ENCODE measurements around the gene LCE7A. TPM values are rescaled to one million over a fixed set of nuclear protein-coding genes. Genes with fewer than 3 reads are reported as not detected.

The LCE7A gene
- polyA plus RNA-seq, 1 donor from 2014 or later = not detected

GRCh38 chr1:152823294-152823693, 36.5 kb upstream of the LCE7A start:
- no peaks in the 10 kb centered on the region for H3K36me3 ChIP-seq (ENCODE audit: insufficient read depth, low read length)
- H3K9me2 ChIP-seq (ENCODE audit: insufficient read depth, low read length) = no peaks in the 10 kb centered on the region
- no peak overlapping the region for H2AFZ ChIP-seq (ENCODE audit: low read depth, low read length)
- no peak overlapping the region for H3K27ac ChIP-seq (ENCODE audit: low read length)
- no peaks in the 10 kb centered on the region for H3K79me2 ChIP-seq (replicated peaks; ENCODE audit: insufficient read depth, low read length)
- H3K9me3 ChIP-seq (ENCODE audit: low read length) = no peaks in the 10 kb centered on the region
- H3K4me3 ChIP-seq (ENCODE audit: low read length) = no peak overlapping the region
- H3K9ac ChIP-seq (ENCODE audit: low read length) = no peak overlapping the region
- no peak overlapping the region for H3K4me2 ChIP-seq (ENCODE audit: low read length)
- H4K20me1 ChIP-seq (ENCODE audit: insufficient read depth) = no peaks in the 10 kb centered on the region
- H3K27me3 ChIP-seq (ENCODE audit: insufficient read depth, low read depth, low read length) = no peaks in the 10 kb centered on the region
- H3F3A ChIP-seq (ENCODE audit: insufficient read depth, low read length, poor library complexity, severe bottlenecking) = no peaks in the 10 kb centered on the region
- TF ChIP-seq CTCF (IDR thresholded peaks at IDR 0.05; ENCODE audit: poor library complexity, severe bottlenecking) (no peak), MXI1 (conservative IDR thresholded peaks at IDR 0.05; ENCODE audit: poor library complexity, severe bottlenecking) (no peak), EP300 (conservative IDR thresholded peaks at IDR 0.05; ENCODE audit: poor library complexity, severe bottlenecking) (no peak), EZH2 (IDR thresholded peaks at IDR 0.05; ENCODE audit: borderline replicate concordance, insufficient read depth, low read length, poor library complexity, severe bottlenecking) (no peak), TAF1 (IDR thresholded peaks at IDR 0.05; ENCODE audit: low read depth) (no peak), SMC3 (conservative IDR thresholded peaks at IDR 0.05; ENCODE audit: poor library complexity) (no peak), RAD21 (conservative IDR thresholded peaks at IDR 0.05) (no peak), POLR2AphosphoS5 (IDR thresholded peaks at IDR 0.05) (no peak), REST (IDR thresholded peaks at IDR 0.05; ENCODE audit: borderline replicate concordance) (no peak)

- Histone ChIP-seq H3K9ac (ENCODE audit: low read length) (no peak overlapping the region), H3F3A (ENCODE audit: insufficient read depth, low read length, poor library complexity, severe bottlenecking) (no peaks in the 10 kb centered on the region), H3K27ac (ENCODE audit: low read length) (no peak overlapping the region), H3K4me2 (ENCODE audit: low read length) (no peak overlapping the region), H3K79me2 (replicated peaks; ENCODE audit: insufficient read depth, low read length) (no peaks in the 10 kb centered on the region), H3K9me2 (ENCODE audit: insufficient read depth, low read length) (no peaks in the 10 kb centered on the region), H2AFZ (ENCODE audit: low read depth, low read length) (no peak overlapping the region), H3K27me3 (ENCODE audit: insufficient read depth, low read depth, low read length) (no peaks in the 10 kb centered on the region), H3K36me3 (ENCODE audit: insufficient read depth, low read length) (no peaks in the 10 kb centered on the region), H3K4me3 (ENCODE audit: low read length) (no peak overlapping the region), H3K9me3 (ENCODE audit: low read length) (no peaks in the 10 kb centered on the region), H4K20me1 (ENCODE audit: insufficient read depth) (no peaks in the 10 kb centered on the region)
- TF ChIP-seq REST (IDR thresholded peaks at IDR 0.05; ENCODE audit: borderline replicate concordance) (no peak), TAF1 (IDR thresholded peaks at IDR 0.05; ENCODE audit: low read depth) (no peak), MXI1 (conservative IDR thresholded peaks at IDR 0.05; ENCODE audit: poor library complexity, severe bottlenecking) (no peak), CTCF (IDR thresholded peaks at IDR 0.05; ENCODE audit: poor library complexity, severe bottlenecking) (no peak), POLR2AphosphoS5 (IDR thresholded peaks at IDR 0.05) (no peak), SMC3 (conservative IDR thresholded peaks at IDR 0.05; ENCODE audit: poor library complexity) (no peak), EP300 (conservative IDR thresholded peaks at IDR 0.05; ENCODE audit: poor library complexity, severe bottlenecking) (no peak)
These were observed 34.8 kb upstream of the LCE7A start for GRCh38 chr1:152824964-152825363.

Data from neural cell (in vitro differentiated cells).